HepG2 (cell line): ENCODE results near the gene OSCP1. TPM values are rescaled to one million over a fixed set of nuclear protein-coding genes. Genes with fewer than 3 reads are reported as not detected.

Experiments used
- ATAC-seq: fragments of 200-7000 bp; cut with Tn5 transposase; 3 replicates; pipeline ENCODE4 v1.9.1; 2020; ENCODE audit warnings: mild to moderate bottlenecking, moderate library complexity
- BruUV-seq: library from RNA; stranded (reverse); fragments of 400-500 nt; replicated peaks from 2 replicates; lab custom pipeline; 2021; lab: Mats Ljungman, UMichigan
- CTCF ChIA-PET: fragments of 300-600 bp; formaldehyde crosslinking; extraction: SDS; loops from one replicate; lab custom pipeline; 2021; ENCODE audit warnings: low total read pairs, inconsistent platforms, low intra/inter-chr PET ratio; lab: Yijun Ruan, JAX
- POLR2A ChIA-PET: fragments of 350-600 bp; sonication (Branson Sonifier 250); formaldehyde crosslinking; loops from one replicate; lab custom pipeline; 2020; ENCODE audit warnings: antibody characterized with exemption, inconsistent platforms; lab: Yijun Ruan, JAX
- DNase-seq: peaks from one replicate; pipeline ENCODE4 v3.0.0-alpha.2; 2015; ENCODE audit warnings: low spot score
- FAIRE-seq: peaks from 3 replicates; lab custom pipeline; 2011; peaks lifted over from hg19 to GRCh38; lab: Jason Lieb, UNC
- H2AFZ ChIP-seq: one replicate; pipeline ENCODE4 v1.6.1; 2011; ENCODE audit warnings: low read length, inconsistent platforms
- H3K27ac ChIP-seq: fragments of 300-600 bp; 3 replicates; pipeline ENCODE4 v1.8.0; 2011; ENCODE audit warnings: mixed run types, mild to moderate bottlenecking, mixed read lengths, low read length, inconsistent platforms; ENCODE audit not compliant: insufficient read depth; ENCODE audit errors: extremely low read length
- H3K27me3 ChIP-seq, 2 experiments: fragments of 200-600 bp in 1 of 2; 2 replicates in 1 of 2; 3 replicates in 1 of 2; pipeline versions ENCODE4 v1.6.0 to v1.8.0; 2011; ENCODE audit warnings: low read length in 2 of 2, mild to moderate bottlenecking in 2 of 2, moderate library complexity in 2 of 2, inconsistent platforms in 1 of 2; ENCODE audit not compliant: insufficient read depth in 2 of 2, control insufficient read depth in 1 of 2
- H3K36me3 ChIP-seq, 2 experiments: fragments of 200-600 bp in 1 of 2; replicated peaks in 1 of 2; 2 replicates in 1 of 2; 3 replicates in 1 of 2; pipeline versions ENCODE4 v1.5.1 to v1.8.0; 2011; ENCODE audit warnings: low read length in 2 of 2, inconsistent platforms in 1 of 2; ENCODE audit not compliant: insufficient read depth in 2 of 2, control insufficient read depth in 1 of 2
- H3K4me1 ChIP-seq: 2 replicates; pipeline ENCODE4 v1.5.1; 2012; ENCODE audit warnings: low read length, inconsistent platforms; ENCODE audit not compliant: insufficient read depth
- H3K4me2 ChIP-seq: 2 replicates; pipeline ENCODE4 v1.6.0; 2011; ENCODE audit warnings: low read depth, low read length, inconsistent platforms
- H3K4me3 ChIP-seq, 3 experiments: fragments of 200-600 bp in 1 of 3; sonication (generic), shearing (Covaris generic) in 1 of 3; replicated peaks in 1 of 3; 2 replicates each; pipeline ENCODE4 v1.5.1; 2011 to 2016; ENCODE audit warnings: low read length in 3 of 3, inconsistent platforms in 2 of 3, low read depth in 2 of 3, mild to moderate bottlenecking in 2 of 3, control low read depth in 1 of 3, mixed read lengths in 1 of 3; ENCODE audit not compliant: insufficient read depth in 1 of 3
- H3K79me2 ChIP-seq: one replicate; pipeline ENCODE4 v1.6.1; 2011; ENCODE audit warnings: low read length, inconsistent platforms; ENCODE audit not compliant: insufficient read depth
- H3K9ac ChIP-seq: 2 replicates; pipeline ENCODE4 v1.6.0; 2011; ENCODE audit warnings: mild to moderate bottlenecking, low read depth, low read length, inconsistent platforms; ENCODE audit not compliant: insufficient read depth
- H3K9me3 ChIP-seq: 2 replicates; pipeline ENCODE4 v1.5.1; 2012; ENCODE audit warnings: mild to moderate bottlenecking, low read length
- H4K20me1 ChIP-seq: 2 replicates; pipeline ENCODE4 v1.6.0; 2011; ENCODE audit warnings: inconsistent platforms, mild to moderate bottlenecking, low read length, moderate library complexity; ENCODE audit not compliant: insufficient read depth
- FOXM1 ChIP-seq: sonication (generic); formaldehyde crosslinking; IDR thresholded peaks from 2 replicates; pipeline ENCODE4 v1.5.0; 2020; ENCODE audit warnings: missing genetic modification reagents
- HMGA1 ChIP-seq: sonication (generic); formaldehyde crosslinking; conservative IDR thresholded peaks from 2 replicates; pipeline ENCODE4 v1.4.0; 2020; ENCODE audit warnings: missing genetic modification reagents
- KLF6 ChIP-seq: IDR thresholded peaks from 2 replicates; pipeline ENCODE4 v1.8.0; 2016; ENCODE audit warnings: missing biosample characterization, missing genetic modification reagents
- NBN ChIP-seq: fragments of 450-650 bp; conservative IDR thresholded peaks from 2 replicates; pipeline ENCODE4 v1.6.1; 2017
- SIN3B ChIP-seq: fragments of 150-350 bp; IDR thresholded peaks from 2 replicates; pipeline ENCODE4 v1.6.1; 2014; ENCODE audit warnings: low read length
- ZBTB3 ChIP-seq: sonication (generic); formaldehyde crosslinking; IDR thresholded peaks from 2 replicates; pipeline ENCODE4 v1.4.0; 2020; ENCODE audit warnings: low read depth, mild to moderate bottlenecking, moderate library complexity, missing genetic modification reagents, borderline replicate concordance
- ZMYM2 ChIP-seq: sonication (generic); formaldehyde crosslinking; IDR thresholded peaks from 2 replicates; pipeline ENCODE4 v1.8.0; 2022; ENCODE audit warnings: mild to moderate bottlenecking, missing genetic modification reagents
- ZNF274 ChIP-seq: sonication (generic); formaldehyde crosslinking; IDR thresholded peaks from 2 replicates; pipeline ENCODE4 v1.5.1; 2020; ENCODE audit warnings: mild to moderate bottlenecking, missing genetic modification reagents
- ZNF317 ChIP-seq: sonication (generic); formaldehyde crosslinking; IDR thresholded peaks from 2 replicates; pipeline ENCODE4 v1.5.0; 2020; ENCODE audit warnings: mild to moderate bottlenecking, missing genetic modification reagents
- ZNF567 ChIP-seq: sonication (generic); formaldehyde crosslinking; IDR thresholded peaks from 2 replicates; pipeline ENCODE4 v1.8.1; 2023; ENCODE audit warnings: mild to moderate bottlenecking, missing genetic modification reagents, borderline replicate concordance
- WGBS: methylation state at CpG from one replicate; pipeline ENCODE4 v1.1.6; 2017; ENCODE audit warnings: low lambda C conversion rate; 5-methylcytosine and 5-hydroxymethylcytosine counted together
- in situ Hi-C: cut with HindIII; loops from 2 replicates; pipeline ENCODE4 v1.10.0; 2017; ENCODE audit warnings: low pct_unique_long_range_greater_than_20kb; ENCODE audit not compliant: extremely low pct_ligation_motif_present
- intact Hi-C: fragments of 100-400 bp; cut with micrococcal nuclease; formaldehyde crosslinking; loops from one replicate; pipeline ENCODE4 v1.10.0; 2022; ENCODE audit not compliant: unreplicated experiment
- polyA plus RNA-seq, 8 experiments: library from polyadenylated mRNA; depleted of rRNA in 3 of 8; stranded (reverse) in 7 of 8; unstranded in 1 of 8; fragments of >200 nt; fragmentation: Illumina TruSeq in 4 of 8; extraction: Trizol in 4 of 8; gene quantifications; 2 replicates each; pipeline versions ENCODE4 v1.2.1 to v1.2.3, GENCODE V29; 2011 to 2016; ENCODE audit warnings: low read depth in 4 of 8, missing spikeins in 1 of 8, mixed read lengths in 1 of 8; ENCODE audit not compliant: insufficient read depth in 1 of 8
- total RNA-seq, 5 experiments: library from RNA; depleted of rRNA; stranded (reverse); fragments of >200 nt; fragmentation: Illumina TruSeq; extraction: Trizol; gene quantifications; 2 replicates each; pipeline ENCODE4 v1.2.3, GENCODE V29; 2016; ENCODE audit warnings: low read depth in 1 of 5
- TF ChIP-seq, protein P1 (sequence below): sonication (generic); formaldehyde crosslinking; IDR thresholded peaks from 2 replicates; pipeline ENCODE4 v1.5.0; 2020; ENCODE audit warnings: missing genetic modification reagents, mild to moderate bottlenecking, borderline replicate concordance
- TF ChIP-seq, protein P2 (sequence below): IDR thresholded peaks from 2 replicates; pipeline ENCODE4 v1.6.1; 2016; ENCODE audit warnings: missing compliant biosample characterization, missing genetic modification reagents, borderline replicate concordance
- TF ChIP-seq, protein P3 (sequence below): sonication (generic); formaldehyde crosslinking; IDR thresholded peaks from 2 replicates; pipeline ENCODE4 v1.5.0; 2020; ENCODE audit warnings: mild to moderate bottlenecking, missing genetic modification reagents
- TF ChIP-seq, protein P4 (sequence below): sonication (generic); formaldehyde crosslinking; IDR thresholded peaks from 2 replicates; pipeline ENCODE4 v1.5.1; 2020; ENCODE audit warnings: missing genetic modification reagents, mild to moderate bottlenecking, borderline replicate concordance

The OSCP1 gene
- total and polyA plus RNA-seq, 2 of the 13 experiments (the other 11 are each of a cell fraction or from before 2014, with no cell fraction given), result 0.60 to 0.84 TPM

DNA sequence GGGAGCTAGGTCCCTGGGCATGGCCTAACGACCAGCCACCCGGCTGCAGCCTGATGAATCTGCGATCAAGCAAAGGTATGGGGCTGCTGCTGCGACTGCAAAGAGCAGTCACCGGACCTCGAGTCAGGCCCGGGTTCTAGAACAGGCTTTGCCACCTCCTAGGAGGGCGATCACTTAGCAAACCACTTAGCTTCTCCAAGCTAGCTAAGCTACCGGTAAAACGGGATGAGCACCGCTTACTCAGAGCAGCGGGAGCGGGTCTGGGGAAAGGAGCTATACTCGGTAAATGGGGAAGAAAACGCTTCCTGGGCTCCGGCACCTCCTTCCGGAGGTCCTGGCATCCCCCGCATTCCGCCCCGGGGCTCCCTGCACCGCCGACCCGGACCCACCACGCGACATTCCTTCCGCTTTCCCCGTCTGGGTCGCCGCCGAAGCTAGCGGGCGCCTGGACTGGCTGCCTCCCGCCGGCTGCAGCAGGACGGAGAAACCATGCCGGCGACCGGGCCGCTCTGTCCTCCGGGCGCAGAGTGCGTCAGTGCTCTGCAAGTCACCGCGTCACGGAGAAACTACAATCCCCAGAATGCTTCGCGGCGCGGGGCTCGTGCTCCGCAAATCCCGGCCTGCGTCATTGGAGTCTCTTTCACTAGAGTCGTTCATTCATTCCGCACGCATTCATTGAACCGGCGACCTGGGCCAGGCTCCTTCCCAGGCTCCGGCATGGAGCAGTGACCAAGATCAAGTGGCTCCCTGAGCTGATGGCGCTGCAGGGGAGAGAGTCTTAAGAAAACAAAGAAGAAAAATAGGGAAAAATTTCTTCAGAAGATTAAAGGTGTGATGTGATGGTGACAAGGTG, 52.6 kb downstream of the OSCP1 start, which contains the start of gene LSM10:
Gene LSM10, minus strand, starts transcription at position 531 of the 853 bp plus-strand sequence. CDS start 3,779 bp downstream, outside the sequence.
- DNase-seq (peak; percentile 87), ATAC-seq (peak; percentile 66), FAIRE-seq (peak; percentile 79)
- Histone ChIP-seq H3K79me2 (peaks cover 15% of the 10 kb centered on the region), H3K4me3 (peak within 1 kb of the TSS; percentile 87 to 92 (median 91)), H2AFZ (no peak within 1 kb of the TSS), H4K20me1 (no peaks in the 10 kb centered on the region), H3K9ac (peak within 1 kb of the TSS; percentile 94), H3K27me3 (no peaks in the 10 kb centered on the region; a peak in 1 of 5 replicates), H3K27ac (peak within 1 kb of the TSS; percentile 80), H3K4me1 (peaks cover 41% of the 10 kb centered on the region), H3K36me3 (peaks cover 5 to 15% of the 10 kb centered on the region in 2 experiments; a peak in 4 of 5 replicates), H3K4me2 (peak within 1 kb of the TSS; percentile 81), H3K9me3 (no peaks in the 10 kb centered on the region)
- WGBS, result under 1% methylated on average over 46 of the region's 60 CpGs
- BruUV-seq, result no TSS peak
- ChIA-PET CTCF (no interaction called here), POLR2A (interaction anchor here (0.8 to 8.5 kb wide), 6 partner anchors 10 to 89 kb away, joined by 3 to 391 read pairs (median 4); partner anchors contain the start of genes MRPS15 and STK40)
- intact Hi-C loops, result loop anchor here (1.0 kb wide), 1 partner anchor 11 kb away; no protein-coding TSS in a partner anchor
- in situ Hi-C loops, result no loop called here
- TF ChIP-seq NBN (no peak), ZBTB3 (CRISPR knock-in tag) (no peak), FOXM1 (CRISPR knock-in tag) (no peak), ZMYM2 (CRISPR knock-in tag) (no peak), ZNF567 (no peak), ZNF317 (CRISPR knock-in tag) (peak; percentile 47; the same call in 1 of the 2 replicates), SIN3B (no peak), ZNF274 (peak; percentile 70), KLF6 (CRISPR knock-in tag) (no peak), HMGA1 (CRISPR knock-in tag) (no peak)
- TF ChIP-seq, protein P1, sequence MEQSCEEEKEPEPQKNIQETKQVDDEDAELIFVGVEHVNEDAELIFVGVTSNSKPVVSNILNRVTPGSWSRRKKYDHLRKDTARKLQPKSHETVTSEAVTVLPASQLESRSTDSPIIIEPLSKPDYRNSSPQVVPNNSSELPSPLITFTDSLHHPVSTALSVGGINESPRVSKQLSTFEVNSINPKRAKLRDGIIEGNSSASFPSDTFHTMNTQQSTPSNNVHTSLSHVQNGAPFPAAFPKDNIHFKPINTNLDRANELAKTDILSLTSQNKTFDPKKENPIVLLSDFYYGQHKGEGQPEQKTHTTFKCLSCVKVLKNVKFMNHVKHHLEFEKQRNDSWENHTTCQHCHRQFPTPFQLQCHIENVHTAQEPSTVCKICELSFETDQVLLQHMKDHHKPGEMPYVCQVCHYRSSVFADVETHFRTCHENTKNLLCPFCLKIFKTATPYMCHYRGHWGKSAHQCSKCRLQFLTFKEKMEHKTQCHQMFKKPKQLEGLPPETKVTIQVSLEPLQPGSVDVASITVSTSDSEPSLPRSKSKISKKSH (CRISPR knock-in tag), result 0 out of 2 replicates have a peak, but pooled peaks have one; percentile 40
- TF ChIP-seq, protein P2, sequence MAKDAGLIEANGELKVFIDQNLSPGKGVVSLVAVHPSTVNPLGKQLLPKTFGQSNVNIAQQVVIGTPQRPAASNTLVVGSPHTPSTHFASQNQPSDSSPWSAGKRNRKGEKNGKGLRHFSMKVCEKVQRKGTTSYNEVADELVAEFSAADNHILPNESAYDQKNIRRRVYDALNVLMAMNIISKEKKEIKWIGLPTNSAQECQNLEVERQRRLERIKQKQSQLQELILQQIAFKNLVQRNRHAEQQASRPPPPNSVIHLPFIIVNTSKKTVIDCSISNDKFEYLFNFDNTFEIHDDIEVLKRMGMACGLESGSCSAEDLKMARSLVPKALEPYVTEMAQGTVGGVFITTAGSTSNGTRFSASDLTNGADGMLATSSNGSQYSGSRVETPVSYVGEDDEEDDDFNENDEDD (CRISPR knock-in tag), result no peak; the same call in 1 of the 2 replicates
- TF ChIP-seq, protein P3, sequence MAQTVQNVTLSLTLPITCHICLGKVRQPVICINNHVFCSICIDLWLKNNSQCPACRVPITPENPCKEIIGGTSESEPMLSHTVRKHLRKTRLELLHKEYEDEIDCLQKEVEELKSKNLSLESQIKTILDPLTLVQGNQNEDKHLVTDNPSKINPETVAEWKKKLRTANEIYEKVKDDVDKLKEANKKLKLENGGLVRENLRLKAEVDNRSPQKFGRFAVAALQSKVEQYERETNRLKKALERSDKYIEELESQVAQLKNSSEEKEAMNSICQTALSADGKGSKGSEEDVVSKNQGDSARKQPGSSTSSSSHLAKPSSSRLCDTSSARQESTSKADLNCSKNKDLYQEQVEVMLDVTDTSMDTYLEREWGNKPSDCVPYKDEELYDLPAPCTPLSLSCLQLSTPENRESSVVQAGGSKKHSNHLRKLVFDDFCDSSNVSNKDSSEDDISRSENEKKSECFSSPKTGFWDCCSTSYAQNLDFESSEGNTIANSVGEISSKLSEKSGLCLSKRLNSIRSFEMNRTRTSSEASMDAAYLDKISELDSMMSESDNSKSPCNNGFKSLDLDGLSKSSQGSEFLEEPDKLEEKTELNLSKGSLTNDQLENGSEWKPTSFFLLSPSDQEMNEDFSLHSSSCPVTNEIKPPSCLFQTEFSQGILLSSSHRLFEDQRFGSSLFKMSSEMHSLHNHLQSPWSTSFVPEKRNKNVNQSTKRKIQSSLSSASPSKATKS (CRISPR knock-in tag), result no peak
- TF ChIP-seq, protein P4, sequence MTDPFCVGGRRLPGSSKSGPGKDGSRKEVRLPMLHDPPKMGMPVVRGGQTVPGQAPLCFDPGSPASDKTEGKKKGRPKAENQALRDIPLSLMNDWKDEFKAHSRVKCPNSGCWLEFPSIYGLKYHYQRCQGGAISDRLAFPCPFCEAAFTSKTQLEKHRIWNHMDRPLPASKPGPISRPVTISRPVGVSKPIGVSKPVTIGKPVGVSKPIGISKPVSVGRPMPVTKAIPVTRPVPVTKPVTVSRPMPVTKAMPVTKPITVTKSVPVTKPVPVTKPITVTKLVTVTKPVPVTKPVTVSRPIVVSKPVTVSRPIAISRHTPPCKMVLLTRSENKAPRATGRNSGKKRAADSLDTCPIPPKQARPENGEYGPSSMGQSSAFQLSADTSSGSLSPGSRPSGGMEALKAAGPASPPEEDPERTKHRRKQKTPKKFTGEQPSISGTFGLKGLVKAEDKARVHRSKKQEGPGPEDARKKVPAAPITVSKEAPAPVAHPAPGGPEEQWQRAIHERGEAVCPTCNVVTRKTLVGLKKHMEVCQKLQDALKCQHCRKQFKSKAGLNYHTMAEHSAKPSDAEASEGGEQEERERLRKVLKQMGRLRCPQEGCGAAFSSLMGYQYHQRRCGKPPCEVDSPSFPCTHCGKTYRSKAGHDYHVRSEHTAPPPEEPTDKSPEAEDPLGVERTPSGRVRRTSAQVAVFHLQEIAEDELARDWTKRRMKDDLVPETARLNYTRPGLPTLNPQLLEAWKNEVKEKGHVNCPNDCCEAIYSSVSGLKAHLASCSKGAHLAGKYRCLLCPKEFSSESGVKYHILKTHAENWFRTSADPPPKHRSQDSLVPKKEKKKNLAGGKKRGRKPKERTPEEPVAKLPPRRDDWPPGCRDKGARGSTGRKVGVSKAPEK (CRISPR knock-in tag), result no peak
